CD14-positive monocyte (primary cell): ENCODE data around the gene SERPINB12. TPM values are rescaled to one million over a fixed set of nuclear protein-coding genes. Genes with fewer than 3 reads are reported as not detected.

Source experiments
- DNase-seq, 3 donors: peaks; one replicate each; pipeline ENCODE4 v3.0.0-alpha.2; 2011 to 2022
- H2AFZ ChIP-seq: 2 replicates; pipeline ENCODE4 v1.6.0; 2012; ENCODE audit warnings: mild to moderate bottlenecking, low read depth, low read length, inconsistent platforms; ENCODE audit not compliant: insufficient read depth, poor library complexity, severe bottlenecking
- H3K27ac ChIP-seq, 2 donors: 1 replicate in 1 of 2; 2 replicates in 1 of 2; pipeline ENCODE4 v1.5.1; 2012 to 2013; ENCODE audit warnings: low read length in 2 of 2, control low read depth in 1 of 2, inconsistent platforms in 1 of 2, low read depth in 1 of 2, mild to moderate bottlenecking in 1 of 2
- H3K27me3 ChIP-seq, 2 donors: one replicate each; pipeline versions ENCODE4 v1.6.0 to v1.6.1; 2011 to 2013; ENCODE audit warnings: low read length in 2 of 2; ENCODE audit not compliant: control insufficient read depth in 2 of 2, insufficient read depth in 2 of 2
- H3K36me3 ChIP-seq, 2 donors: replicated peaks in 1 of 2; 1 replicate in 1 of 2; 2 replicates in 1 of 2; pipeline versions ENCODE4 v1.5.1 to v1.6.1; 2012 to 2013; ENCODE audit warnings: low read length in 2 of 2, control low read depth in 1 of 2, inconsistent platforms in 1 of 2, mild to moderate bottlenecking in 1 of 2; ENCODE audit not compliant: insufficient read depth in 2 of 2, control insufficient read depth in 1 of 2
- H3K4me1 ChIP-seq, 2 donors: 1 replicate in 1 of 2; 2 replicates in 1 of 2; pipeline versions ENCODE4 v1.5.1 to v1.6.1; 2012 to 2013; ENCODE audit warnings: low read length in 2 of 2, control low read depth in 1 of 2, inconsistent platforms in 1 of 2, mild to moderate bottlenecking in 1 of 2, moderate library complexity in 1 of 2; ENCODE audit not compliant: insufficient read depth in 2 of 2, control insufficient read depth in 1 of 2
- H3K4me2 ChIP-seq: replicated peaks from 2 replicates; pipeline ENCODE3; 2012; ENCODE audit warnings: low read length, moderate library complexity, mild to moderate bottlenecking; ENCODE audit not compliant: poor library complexity, severe bottlenecking; ENCODE audit errors: extremely low read depth
- H3K4me3 ChIP-seq, 3 experiments: fragments of 200-600 bp in 1 of 3; sonication (generic) in 1 of 3; replicated peaks in 1 of 3; 1 replicate in 2 of 3; 2 replicates in 1 of 3; pipeline ENCODE4 v1.5.1; 2011 to 2013; ENCODE audit warnings: low read length in 3 of 3, mild to moderate bottlenecking in 3 of 3, control low read depth in 2 of 3, low read depth in 2 of 3, inconsistent platforms in 1 of 3, moderate library complexity in 1 of 3
- H3K79me2 ChIP-seq: 2 replicates; pipeline ENCODE4 v1.6.0; 2012; ENCODE audit warnings: mild to moderate bottlenecking, control low read depth, inconsistent platforms, low read length, moderate library complexity; ENCODE audit not compliant: insufficient read depth
- H3K9ac ChIP-seq: 2 replicates; pipeline ENCODE4 v1.6.0; 2017; ENCODE audit warnings: low read length, mild to moderate bottlenecking; ENCODE audit not compliant: insufficient read depth, poor library complexity, severe bottlenecking
- H3K9me3 ChIP-seq, 2 donors: replicated peaks in 1 of 2; 1 replicate in 1 of 2; 2 replicates in 1 of 2; pipeline versions ENCODE4 v1.5.1 to v1.6.1; 2012 to 2013; ENCODE audit warnings: low read length in 2 of 2, control low read depth in 1 of 2; ENCODE audit not compliant: control insufficient read depth in 1 of 2, insufficient read depth in 1 of 2
- H4K20me1 ChIP-seq: 2 replicates; pipeline ENCODE4 v1.6.0; 2012; ENCODE audit warnings: mild to moderate bottlenecking, low read length, control low read depth, moderate library complexity; ENCODE audit not compliant: insufficient read depth
- H3K27ac Mint-ChIP-seq, 7 donors: one replicate each; pipeline ENCODE4 v1.8.0; 2020; ENCODE audit warnings: mild to moderate bottlenecking in 7 of 7, mixed read lengths in 7 of 7, moderate library complexity in 6 of 7, inconsistent platforms in 2 of 7
- H3K27me3 Mint-ChIP-seq, 3 donors: one replicate each; pipeline ENCODE4 v1.8.0; 2021 to 2022; ENCODE audit warnings: low read depth in 3 of 3, mild to moderate bottlenecking in 3 of 3, mixed read lengths in 3 of 3, moderate library complexity in 3 of 3, inconsistent platforms in 1 of 3
- H3K36me3 Mint-ChIP-seq, 2 donors: one replicate each; pipeline ENCODE4 v1.8.0; 2020; ENCODE audit warnings: mixed read lengths in 2 of 2, inconsistent platforms in 1 of 2, mild to moderate bottlenecking in 1 of 2
- H3K4me1 Mint-ChIP-seq: one replicate; pipeline ENCODE4 v1.8.0; 2020; ENCODE audit warnings: mild to moderate bottlenecking, mixed read lengths
- H3K4me3 Mint-ChIP-seq, 2 donors: one replicate each; pipeline ENCODE4 v1.8.0; 2020; ENCODE audit warnings: mild to moderate bottlenecking in 2 of 2, mixed read lengths in 2 of 2, moderate library complexity in 1 of 2
- H3K9me3 Mint-ChIP-seq, 7 donors: one replicate each; pipeline ENCODE4 v1.8.0; 2020 to 2022; ENCODE audit warnings: mixed read lengths in 7 of 7, mild to moderate bottlenecking in 6 of 7, moderate library complexity in 6 of 7, inconsistent platforms in 2 of 7
- WGBS: methylation state at CpG from one replicate; pipeline ENCODE4 v1.1.5; 2013; ENCODE audit warnings: missing lambda C conversion rate; ENCODE audit not compliant: insufficient coverage; 5-methylcytosine and 5-hydroxymethylcytosine counted together
- intact Hi-C, 2 donors: fragments of 100-400 bp; cut with micrococcal nuclease; formaldehyde crosslinking; loops; one replicate each; pipeline versions ENCODE4 v1.15.0 to v1.15.1; 2023
- polyA plus RNA-seq, 3 donors: library from polyadenylated mRNA; depleted of rRNA in 1 of 3; unstranded in 2 of 3; stranded (reverse) in 1 of 3; fragments of 300-500 nt in 2 of 3; fragments of >200 nt in 1 of 3; fragmentation: Illumina TruSeq in 2 of 3; gene quantifications; 1 replicate in 2 of 3; 2 replicates in 1 of 3; pipeline ENCODE4 v1.2.3, GENCODE V29; 2012 to 2021
- TF ChIP-seq, protein P1 (sequence below): fragments of 200-600 bp; IDR thresholded peaks from one replicate; pipeline ENCODE4 v1.8.0; 2022; ENCODE audit warnings: antibody characterized with exemption, mild to moderate bottlenecking

SERPINB12 gene
- polyA plus RNA-seq, 3 donors = not detected

DNA sequence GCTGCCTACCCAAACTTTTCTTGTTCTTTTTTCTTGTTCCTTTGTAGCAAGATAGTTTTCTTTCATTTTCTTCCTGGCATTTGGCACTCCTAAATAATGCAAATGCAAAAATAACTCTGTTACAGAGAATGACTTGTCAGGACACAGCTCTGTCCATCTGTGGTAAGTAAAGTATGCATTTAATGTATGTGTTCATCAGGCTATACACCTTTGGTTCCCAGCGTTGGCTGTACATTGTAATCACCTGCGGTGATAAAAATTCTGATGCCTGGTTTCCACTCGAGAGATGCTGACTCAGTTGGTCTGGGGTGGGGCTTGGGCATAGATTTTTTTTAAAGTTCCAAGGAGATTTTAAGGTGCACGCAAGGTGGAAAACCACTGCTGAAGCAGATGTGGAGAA lies 44.8 kb downstream of the SERPINB12 start, which contains the start of gene SERPINB13:
Gene SERPINB13, plus strand, starts transcription at position 378 of the 400 bp plus-strand sequence. CDS start 1,325 bp downstream, outside the sequence.
- no peak within 1 kb of the TSS for H3K4me2 ChIP-seq
- H3K4me3 ChIP-seq = no peak within 1 kb of the TSS
- TF ChIP-seq, protein P1, sequence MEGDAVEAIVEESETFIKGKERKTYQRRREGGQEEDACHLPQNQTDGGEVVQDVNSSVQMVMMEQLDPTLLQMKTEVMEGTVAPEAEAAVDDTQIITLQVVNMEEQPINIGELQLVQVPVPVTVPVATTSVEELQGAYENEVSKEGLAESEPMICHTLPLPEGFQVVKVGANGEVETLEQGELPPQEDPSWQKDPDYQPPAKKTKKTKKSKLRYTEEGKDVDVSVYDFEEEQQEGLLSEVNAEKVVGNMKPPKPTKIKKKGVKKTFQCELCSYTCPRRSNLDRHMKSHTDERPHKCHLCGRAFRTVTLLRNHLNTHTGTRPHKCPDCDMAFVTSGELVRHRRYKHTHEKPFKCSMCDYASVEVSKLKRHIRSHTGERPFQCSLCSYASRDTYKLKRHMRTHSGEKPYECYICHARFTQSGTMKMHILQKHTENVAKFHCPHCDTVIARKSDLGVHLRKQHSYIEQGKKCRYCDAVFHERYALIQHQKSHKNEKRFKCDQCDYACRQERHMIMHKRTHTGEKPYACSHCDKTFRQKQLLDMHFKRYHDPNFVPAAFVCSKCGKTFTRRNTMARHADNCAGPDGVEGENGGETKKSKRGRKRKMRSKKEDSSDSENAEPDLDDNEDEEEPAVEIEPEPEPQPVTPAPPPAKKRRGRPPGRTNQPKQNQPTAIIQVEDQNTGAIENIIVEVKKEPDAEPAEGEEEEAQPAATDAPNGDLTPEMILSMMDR = no peak
- intact Hi-C loops = no loop called here
- peaks cover 0 to 1% of the 10 kb centered on the region in 2 donors for H3K36me3 Mint-ChIP-seq
- no peaks in the 10 kb centered on the region for H4K20me1 ChIP-seq
- H3K4me1 ChIP-seq = peaks cover 44 to 48% of the 10 kb centered on the region in 2 donors
- H3K36me3 ChIP-seq = no peaks in the 10 kb centered on the region
- H3K27me3 ChIP-seq = no peaks in the 10 kb centered on the region
- no peaks in the 10 kb centered on the region for H3K79me2 ChIP-seq
- no peak for DNase-seq
- no peak within 1 kb of the TSS for H3K9ac ChIP-seq
- no peaks in the 10 kb centered on the region for H3K9me3 ChIP-seq
- no peak within 1 kb of the TSS for H2AFZ ChIP-seq
- no peak within 1 kb of the TSS for H3K4me3 Mint-ChIP-seq
- H3K27ac ChIP-seq = no peak within 1 kb of the TSS
- no peak within 1 kb of the TSS for H3K27ac Mint-ChIP-seq
- peaks cover 47% of the 10 kb centered on the region for H3K4me1 Mint-ChIP-seq
- no peaks in the 10 kb centered on the region for H3K27me3 Mint-ChIP-seq
- peaks cover 3 to 12% (median 7%) of the 10 kb centered on the region in 7 donors for H3K9me3 Mint-ChIP-seq
- WGBS = 95% methylated on average over 4 of the region's 4 CpGs

DNA sequence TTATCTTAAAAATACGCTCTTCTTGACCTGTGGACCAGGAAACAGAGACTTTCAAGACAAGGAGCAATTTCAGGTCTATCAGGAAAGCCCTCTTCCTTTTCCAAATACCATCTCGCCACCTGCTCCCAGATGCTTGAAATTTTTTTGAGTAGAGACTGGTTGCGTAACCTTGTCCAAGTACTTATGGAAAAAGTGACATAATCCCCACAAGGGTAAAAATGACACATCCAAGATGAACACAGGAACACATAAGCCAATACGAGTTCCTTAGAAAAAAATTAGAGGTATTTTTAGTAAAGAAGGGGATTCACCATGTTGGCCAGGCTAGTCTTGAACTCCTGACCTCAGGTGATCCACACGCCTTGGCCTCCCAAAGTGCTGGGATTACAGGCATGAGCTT lies 46.7 kb downstream of the SERPINB12 start:
- no peak overlapping the region for H2AFZ ChIP-seq
- no peaks in the 10 kb centered on the region for H4K20me1 ChIP-seq
- no peaks in the 10 kb centered on the region for H3K27me3 ChIP-seq
- H3K9ac ChIP-seq = no peak overlapping the region
- H3K36me3 ChIP-seq = no peaks in the 10 kb centered on the region
- intact Hi-C loops = no loop called here
- peaks cover 44 to 48% of the 10 kb centered on the region in 2 donors for H3K4me1 ChIP-seq
- no peaks in the 10 kb centered on the region for H3K79me2 ChIP-seq
- Mint-ChIP-seq H3K4me3 (no peak overlapping the region), H3K4me1 (peaks cover 47% of the 10 kb centered on the region), H3K27me3 (peaks cover 0 to 1% (median 0%) of the 10 kb centered on the region in 3 donors), H3K27ac (no peak overlapping the region), H3K36me3 (peaks cover 0 to 3% of the 10 kb centered on the region in 2 donors), H3K9me3 (peaks cover 3 to 13% (median 7%) of the 10 kb centered on the region in 7 donors)
- whole genome bisulfite sequencing = no CpG with 5 or more reads among the region's 5 CpGs
- TF ChIP-seq, protein P1 = no peak
- DNase-seq = peak in 1 of 3 donors; percentile 10
- no peak overlapping the region for H3K4me3 ChIP-seq
- H3K9me3 ChIP-seq = no peaks in the 10 kb centered on the region
- no peak overlapping the region for H3K27ac ChIP-seq
- no peak overlapping the region for H3K4me2 ChIP-seq
